Measurements from ENCODE around the gene PMEPA1.
A peak's percentile ranks its signal among the peaks of the same experiment; 100 is the strongest.
"Not testable (repeated sequence)": the region's sequence is repeated elsewhere in the genome, so short reads cannot be mapped to it uniquely, and the experiment has no call there.

PMEPA1 gene

DNA sequence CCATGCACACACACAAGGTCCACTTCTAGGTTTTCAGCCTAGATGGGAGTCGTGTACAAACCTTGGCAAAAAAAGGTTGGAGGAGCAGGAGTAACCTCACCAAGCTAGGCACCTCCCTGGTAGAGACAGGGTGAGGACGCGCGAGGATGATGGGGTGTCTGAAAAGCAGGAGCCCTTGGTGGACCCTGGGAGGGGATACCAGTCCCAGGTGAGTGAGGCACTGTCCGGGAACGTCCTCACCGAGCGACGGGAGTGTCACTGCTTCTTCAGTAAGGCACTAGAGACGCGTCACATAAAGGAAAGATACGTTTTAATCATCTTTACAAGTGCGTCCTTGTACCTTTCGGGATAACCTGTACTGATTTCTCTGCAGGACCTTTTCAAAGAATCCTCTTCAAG, 60.2 kb downstream of the PMEPA1 start:
- DNase-seq (ENCODE audit: low spot score): no peak

DNA sequence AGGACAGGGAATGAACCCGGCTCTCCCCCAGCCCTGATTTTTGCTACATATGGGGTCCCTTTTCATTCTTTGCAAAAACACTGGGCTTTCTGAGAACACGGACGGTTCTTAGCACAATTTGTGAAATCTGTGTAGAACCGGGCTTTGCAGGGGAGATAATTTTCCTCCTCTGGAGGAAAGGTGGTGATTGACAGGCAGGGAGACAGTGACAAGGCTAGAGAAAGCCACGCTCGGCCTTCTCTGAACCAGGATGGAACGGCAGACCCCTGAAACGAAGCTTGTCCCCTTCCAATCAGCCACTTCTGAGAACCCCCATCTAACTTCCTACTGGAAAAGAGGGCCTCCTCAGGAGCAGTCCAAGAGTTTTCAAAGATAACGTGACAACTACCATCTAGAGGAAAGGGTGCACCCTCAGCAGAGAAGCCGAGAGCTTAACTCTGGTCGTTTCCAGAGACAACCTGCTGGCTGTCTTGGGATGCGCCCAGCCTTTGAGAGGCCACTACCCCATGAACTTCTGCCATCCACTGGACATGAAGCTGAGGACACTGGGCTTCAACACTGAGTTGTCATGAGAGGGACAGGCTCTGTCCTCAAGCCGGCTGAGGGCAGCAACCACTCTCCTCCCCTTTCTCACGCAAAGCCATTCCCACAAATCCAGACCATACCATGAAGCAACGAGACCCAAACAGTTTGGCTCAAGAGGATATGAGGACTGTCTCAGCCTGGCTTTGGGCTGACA, 60.8 kb downstream of the PMEPA1 start:
- no peak for DNase-seq (ENCODE audit: low spot score)

DNA sequence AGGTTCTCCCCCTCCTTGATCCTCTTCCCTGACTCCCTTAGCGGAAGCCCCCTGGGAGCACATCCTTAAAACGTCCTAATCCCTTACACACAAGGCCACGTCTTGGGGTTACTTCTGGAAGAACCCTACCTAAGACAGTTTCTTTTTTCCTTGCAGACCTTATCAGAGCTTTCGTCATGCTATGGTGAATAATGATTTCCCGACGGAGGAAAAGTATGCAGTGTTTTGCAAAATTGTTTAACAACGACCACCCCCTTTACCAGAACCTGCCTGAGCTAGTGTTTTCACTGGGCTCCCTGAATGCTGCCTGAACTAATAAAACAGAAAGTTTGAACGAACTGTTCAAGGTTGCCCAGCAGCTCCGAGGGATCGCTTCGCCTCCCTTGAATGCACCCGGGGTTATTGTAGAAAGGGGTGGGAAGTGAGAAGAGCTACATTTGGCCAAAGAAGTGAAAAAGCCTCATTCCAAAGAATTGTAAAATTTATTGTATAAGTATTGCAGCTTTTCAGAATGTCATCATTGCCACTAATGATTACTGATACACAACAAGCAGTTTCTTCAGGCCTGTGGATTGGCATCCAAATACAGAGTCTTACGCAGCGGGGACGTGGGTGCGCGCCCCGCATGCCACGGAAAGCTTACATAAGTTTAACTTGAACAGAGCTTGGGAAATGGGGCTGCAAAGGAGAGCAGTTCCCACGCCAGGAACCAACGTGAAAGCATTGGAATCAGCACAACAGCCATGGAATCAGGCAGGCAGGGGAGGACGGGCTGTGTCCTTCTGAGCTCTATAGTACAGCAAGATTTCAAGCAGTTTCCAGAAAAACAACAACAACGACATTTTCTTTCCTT, 61.7 kb downstream of the PMEPA1 start:
- no peak for DNase-seq (ENCODE audit: low spot score)

DNA sequence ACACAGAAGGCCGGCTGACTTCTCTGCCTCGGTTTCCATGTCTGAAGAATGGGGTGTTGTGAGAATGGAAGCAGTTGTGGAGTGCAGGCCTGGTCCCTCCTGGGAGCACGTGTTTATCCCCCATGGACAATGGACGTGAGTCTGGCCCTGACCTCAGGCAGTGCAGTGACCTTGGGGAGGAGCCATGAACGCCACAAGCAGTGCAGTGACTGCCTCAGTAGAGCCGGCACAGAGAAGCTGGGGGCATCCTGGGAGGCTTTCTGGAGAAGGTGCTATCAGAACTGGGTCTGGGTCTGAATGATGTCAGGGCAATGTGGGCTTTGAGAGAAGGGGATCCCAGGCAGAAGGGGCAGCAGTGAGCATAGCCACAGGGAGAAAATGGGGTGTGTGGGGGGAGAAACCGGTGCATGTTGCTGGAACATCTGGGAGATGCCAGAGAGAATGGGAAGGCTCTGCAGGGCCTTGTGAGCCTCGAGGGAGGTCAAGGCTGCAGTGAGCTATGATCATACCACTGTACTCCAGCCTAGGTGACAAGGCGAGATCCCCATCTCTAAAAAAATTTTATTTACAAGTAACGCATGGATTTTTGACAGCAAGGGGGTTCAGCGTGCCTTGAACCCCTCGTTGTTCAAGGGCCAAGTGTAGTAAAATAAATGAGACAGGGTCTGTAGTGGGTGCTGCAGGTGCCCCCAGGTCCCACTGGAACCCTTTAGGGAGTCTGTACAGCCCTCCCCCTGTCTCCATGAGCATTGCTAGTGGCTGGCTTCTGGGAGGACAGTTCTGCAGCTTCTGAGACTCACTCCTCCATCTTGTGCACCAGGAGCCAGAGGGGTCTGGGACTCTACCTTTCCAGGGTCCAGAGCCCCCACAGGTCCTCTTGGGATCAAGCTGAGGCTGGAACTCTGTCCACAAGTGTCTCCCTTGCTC, 62.5 kb downstream of the PMEPA1 start:
- no peak for DNase-seq (ENCODE audit: low spot score)

DNA sequence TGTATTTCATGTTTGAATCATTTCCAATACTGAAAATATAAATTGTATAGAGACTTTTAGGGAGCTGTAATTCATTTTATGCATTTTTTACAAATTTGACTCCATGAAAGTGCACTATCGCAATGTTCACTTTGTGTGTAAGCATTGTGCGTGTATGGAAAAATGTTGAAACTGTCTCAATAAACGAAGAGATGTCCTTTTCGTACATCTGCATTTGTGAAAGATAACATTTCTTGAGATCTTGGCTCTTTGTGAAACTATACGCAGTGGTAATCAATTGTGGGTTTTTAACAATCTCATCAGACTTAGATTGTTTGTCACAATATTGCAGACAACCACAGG, 70.9 kb downstream of the PMEPA1 start:
- no peak for DNase-seq (ENCODE audit: low spot score)

DNA sequence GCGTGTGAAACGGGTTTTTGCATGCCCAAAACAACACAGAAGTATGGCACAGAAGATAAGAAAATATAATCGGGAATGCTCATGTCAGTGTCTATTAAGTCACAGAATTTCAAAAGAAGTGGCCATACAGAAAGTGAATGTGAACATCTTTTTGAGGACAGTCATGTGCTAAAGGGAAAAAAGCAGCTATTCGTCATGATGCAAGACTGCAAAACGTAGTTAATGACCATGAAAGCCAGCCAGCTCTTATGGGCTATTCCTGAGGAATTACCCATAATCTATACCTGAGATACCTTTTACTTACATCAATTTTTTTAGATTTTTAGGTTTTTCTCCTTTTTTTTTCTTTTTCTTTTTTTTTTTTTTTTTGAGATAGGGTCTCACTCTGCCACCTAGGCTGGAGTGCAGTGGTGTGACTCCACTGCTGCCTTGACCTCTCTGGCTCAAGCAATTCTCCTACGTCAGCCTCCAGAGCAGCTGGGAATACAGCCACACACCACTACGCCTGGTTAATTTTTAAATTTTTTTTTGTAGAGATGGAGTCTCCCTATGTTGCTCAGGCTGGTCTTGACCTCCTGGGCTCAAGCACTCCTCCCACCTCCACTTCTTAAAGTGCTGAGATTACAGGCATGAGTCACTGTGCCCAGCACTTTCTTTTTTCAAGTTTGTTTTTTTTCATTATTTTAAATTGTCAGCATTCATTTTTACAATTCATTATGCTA, 71.5 kb downstream of the PMEPA1 start:
- DNase-seq (ENCODE audit: low spot score): no peak

DNA sequence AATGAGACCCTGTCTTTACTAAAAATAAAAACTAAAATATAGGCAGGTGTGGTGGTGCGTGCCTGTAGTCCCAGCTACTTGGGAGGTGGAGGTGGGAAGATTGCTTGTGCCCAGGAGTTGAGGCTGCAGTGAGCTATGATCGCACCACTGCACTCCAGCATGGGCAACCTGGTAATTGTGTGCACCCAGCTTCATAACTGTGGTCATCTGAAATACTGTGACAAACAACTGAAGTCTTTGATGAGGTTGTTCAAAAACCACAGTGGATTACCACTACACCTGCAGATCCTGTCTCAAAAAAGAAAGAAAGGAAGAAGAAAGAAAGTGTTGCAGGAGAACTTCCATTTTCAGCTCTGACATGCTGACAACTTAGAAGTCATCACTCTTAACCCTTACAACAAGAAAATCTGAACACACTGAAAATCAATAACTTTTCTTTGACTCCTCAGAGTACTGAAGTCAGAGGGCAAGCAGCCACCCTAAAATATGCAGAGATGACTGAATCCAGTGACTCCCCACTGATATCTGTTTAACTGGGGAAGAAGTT, 75.8 kb downstream of the PMEPA1 start:
- peak; percentile 45 for DNase-seq (ENCODE audit: low spot score)

DNA sequence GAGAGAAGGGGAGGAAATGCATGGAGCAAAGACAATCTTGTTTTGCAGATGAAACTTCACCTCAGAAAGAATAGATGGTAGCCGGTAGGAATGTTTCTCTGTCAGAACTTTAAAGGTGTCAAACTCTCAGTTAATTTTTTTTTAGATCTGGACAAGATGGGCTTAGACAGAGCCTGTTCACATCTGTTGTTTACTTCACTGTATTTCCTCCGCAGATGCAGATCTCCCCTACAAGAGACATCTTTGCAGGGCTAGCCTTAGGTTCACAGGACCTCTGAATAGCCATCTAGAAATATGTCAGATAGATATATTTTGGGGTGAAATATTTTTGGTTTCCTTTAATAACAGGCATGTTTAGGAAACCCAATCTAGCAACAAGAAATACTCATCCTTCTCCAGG, 77.5 kb downstream of the PMEPA1 start:
- no peak for DNase-seq (ENCODE audit: low spot score)

DNA sequence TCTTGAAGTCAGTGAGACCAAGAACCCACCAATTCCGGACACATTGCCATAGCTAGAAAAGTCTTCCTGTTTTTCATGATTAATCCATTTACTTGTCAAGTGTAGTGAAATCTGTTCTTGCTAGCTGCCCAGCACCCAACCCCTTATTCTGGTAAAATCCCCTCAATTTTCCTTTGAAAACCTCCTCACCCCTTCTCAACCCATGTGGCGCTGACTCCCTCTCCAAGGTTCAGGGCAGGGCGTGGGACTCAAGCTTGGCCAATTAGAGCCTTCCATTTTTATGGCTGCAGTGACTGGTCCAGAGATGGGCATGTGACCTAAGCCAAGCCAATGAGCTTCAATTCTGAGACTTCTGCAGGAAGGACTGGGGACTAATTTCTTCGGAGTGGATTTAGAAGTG, 79.8 kb downstream of the PMEPA1 start:
- peak; percentile 34 for DNase-seq (ENCODE audit: low spot score)

DNA sequence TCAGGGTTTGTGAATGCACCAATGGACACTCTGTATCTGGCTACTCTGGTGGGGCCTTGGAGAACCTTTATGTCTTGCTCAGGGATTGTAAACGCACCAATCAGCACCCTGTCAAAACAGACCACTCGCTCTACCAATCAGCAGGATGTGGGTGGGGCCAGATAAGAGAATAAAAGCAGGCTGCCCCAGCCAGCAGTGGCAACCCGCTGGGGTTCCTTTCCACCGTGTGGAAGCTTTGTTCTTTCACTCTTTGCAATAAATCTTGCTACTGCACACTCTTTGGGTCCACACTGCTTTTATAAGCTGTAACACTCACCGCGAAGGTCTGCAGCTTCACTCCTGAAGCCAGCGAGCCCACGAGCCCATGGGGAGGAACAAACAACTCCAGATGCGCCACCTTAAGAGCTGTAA, 80.3 kb downstream of the PMEPA1 start:
- DNase-seq (ENCODE audit: low spot score): peak; percentile 27

DNA sequence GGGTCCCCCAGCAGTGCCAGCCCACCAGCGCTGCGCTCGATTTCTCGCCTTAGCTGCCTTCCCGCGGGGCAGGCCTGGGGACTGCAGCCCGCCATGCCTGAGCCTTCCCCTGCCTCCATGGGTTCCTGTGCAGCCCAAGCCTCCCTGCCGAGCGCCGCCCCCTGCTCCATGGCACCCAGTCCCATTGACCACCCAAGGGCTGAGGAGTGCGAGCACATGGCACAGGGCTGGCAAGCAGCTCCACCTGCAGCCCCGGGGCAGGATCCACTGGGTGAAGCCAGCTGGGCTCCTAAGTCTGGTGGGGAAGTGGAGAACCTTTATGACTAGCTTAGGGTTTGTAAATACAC, 80.9 kb downstream of the PMEPA1 start:
- DNase-seq (ENCODE audit: low spot score): not testable (repeated sequence)

DNA sequence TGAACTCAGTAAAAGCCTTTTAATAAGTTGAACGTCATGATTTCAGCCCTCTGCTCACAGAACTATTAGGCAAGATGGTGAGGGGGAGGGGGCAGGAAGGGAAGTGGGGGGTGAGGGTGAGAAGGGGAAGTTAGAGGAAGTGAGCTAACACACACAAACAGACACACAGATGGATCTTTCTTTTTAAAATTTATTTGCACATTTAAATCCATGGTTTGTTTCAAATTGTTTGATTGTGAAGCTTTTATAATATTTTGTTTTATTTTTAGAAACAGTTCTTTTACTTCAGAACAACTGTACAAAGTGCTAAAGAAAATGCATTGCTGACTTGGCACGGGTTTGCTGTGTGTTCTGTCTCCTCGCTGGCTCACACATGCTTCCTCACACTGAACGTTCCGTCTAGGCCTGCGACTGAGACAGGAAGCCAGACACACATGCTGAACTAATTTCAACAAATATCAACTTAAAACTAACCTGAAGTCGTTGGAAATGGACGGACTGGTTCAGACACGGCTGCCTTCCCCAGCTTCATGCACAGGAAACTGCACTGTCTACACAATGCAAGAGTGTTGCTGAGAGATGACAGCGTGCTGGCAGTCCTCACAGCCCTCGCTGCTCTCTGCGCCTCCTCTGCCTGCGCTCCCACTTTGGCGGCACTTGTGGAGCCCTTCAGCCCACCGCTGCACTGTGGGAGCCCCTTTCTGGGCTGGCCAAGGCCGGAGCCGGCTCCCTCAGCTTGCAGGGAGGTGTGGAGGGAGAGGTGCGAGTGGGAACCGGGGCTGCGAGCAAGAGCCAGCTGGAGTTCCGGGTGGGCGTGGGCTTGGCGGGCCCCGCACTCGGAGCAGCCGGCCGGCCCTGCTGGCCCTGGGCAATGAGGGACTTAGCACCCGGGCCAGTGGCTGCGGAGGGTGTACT, 81.5 kb downstream of the PMEPA1 start:
- DNase-seq (ENCODE audit: low spot score): peak; percentile 81

DNA sequence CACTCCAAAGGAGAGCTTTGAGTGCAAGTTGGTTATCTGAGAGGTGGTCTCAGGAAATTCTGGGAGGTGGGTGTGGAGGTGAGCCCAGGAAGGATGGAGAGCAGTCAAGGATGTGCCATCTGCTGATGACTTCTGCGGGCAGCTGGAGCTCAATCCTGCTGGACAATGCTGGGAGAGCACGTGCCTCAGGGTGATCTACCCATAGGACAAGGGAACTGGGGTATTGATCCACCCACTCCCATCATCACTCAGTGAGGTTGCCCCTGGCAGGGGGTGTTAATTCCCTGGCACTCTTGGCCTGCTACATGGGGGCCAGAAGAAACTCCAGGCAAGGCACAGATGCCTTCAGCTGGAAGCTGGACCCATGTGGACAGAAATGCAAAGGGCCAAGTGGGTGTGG, 82.5 kb downstream of the PMEPA1 start:
- no peak for DNase-seq (ENCODE audit: low spot score)

DNA sequence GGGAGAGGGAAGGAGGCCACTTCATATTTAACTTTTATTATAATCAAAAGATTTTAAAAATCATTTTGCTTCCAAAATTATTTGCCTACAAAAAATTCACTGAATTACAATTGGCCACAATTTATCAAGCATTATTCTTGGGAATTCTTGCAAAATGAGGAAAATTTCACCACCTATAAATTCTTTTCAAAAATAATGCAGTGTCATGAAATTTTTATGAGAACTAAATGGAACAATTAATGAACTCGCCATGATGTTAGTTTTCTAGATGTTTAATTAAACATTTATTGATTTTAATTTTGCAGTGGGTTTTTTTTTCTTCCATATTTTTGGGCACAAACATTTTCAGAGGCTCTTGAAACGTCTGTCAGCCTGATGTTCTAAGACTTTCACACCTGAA, 83.8 kb downstream of the PMEPA1 start:
- DNase-seq (ENCODE audit: low spot score): no peak

DNA sequence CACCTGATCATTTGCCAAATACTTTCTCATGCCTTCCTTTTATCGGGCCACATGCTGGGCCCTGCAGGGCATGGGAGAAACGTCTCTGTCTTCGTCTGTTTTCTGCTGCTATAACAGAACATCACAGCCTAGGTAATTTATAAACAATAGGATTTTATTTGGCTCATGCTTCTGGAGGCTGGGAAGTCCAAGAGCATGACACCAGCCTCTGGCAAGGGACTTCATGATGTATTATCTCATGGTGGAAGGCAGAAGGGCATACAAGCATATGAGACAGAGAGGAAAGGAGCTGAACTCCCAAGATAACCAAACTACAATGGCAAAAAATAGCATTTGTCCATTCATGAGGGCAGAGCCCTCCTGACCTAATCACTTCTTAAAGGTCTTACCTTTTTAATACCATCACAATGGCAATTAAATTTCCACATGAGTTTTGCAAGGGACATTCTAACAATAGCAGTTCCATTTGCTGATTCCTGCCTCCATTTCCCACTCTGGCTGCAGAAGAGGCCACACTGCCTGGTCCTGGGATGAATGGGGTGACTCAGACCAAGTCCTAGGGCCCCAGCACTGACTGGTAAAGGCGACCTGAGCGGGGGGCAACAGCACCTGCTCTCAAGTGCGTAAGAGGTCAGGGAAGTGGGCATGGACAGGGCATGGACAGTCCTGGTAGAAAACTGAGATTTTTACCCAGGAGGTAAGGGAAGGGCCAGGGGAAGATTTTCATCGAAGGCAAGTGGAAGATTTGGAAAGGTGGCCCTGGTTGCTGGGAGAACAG, 84.4 kb downstream of the PMEPA1 start:
- no peak for DNase-seq (ENCODE audit: low spot score)

DNA sequence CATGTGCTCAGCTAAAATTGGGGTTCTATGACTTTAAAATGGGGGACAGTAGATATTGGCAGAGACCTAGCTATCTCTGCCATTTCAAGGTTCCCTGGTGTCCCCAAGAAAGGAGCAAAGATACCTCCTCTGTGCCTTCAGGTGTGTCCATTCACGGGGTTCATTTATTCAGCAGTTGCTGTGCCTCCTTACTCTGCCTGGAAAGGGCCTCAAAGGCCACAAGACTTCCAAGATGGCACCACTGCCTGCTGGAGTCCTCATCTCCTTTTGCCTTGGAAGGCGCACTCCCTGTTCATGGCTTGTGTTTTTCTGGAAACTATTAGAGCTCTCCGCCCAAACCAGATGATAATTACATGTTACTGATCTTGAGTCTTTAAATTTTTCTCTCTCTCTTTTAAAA, 85.7 kb downstream of the PMEPA1 start:
- no peak for DNase-seq (ENCODE audit: low spot score)

DNA sequence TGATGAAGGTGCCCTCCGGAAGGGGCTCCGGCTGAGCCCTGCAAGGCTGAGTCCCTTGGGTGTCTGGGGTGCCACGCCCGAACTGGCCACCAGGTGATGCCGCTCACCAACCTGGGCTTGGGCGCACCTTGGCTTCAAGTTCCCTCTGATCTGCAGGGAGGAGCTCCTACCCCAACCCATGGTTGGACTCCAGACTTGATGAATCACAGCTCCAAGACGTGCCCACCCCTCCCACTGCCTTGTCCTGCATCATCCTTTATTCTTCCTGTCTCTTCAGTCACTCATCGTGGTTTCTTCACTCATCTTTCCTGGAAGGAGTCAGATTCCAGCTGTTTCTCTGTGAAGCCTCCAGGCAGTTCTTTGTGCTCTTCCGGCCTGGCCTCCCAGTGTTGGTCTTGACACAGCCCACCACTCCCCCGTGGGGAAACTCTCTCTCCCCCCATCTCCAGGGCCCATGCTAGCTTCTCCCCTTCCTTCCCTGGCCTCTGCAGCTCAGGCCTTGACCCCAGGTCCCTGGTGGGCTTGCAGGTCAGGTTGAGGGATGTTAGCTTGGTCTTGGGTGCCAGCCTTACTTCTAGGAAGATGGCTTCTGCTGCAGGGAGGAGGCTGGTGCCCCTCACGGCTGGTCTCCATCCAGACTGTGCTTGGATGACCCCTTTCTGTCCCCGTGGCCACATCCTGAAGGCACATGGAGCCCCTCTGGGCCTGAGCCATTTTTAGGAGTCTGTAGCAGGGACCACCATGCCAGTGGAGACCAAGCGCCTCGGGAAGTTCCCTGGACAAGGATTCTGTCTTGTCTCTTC, 87.0 kb downstream of the PMEPA1 start:
- DNase-seq (ENCODE audit: low spot score): peak; percentile 72

DNA sequence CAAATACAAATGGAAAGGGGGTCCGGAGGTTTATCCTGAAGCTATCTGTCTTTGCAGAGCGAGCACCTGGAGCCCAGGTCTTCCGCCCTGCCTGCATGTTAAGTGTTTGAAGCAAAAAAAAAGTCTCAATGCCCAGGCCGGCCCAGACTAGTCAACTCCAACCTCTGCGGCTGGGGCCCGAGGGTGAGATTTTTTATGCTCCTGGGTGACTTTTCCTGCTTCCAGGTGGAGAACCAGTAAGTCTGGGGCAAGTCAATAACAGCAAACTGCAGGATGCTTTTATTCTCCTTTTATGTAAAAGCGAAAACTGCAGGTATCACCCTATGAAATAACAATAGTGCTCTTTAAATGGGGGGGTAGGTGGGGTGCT, 87.6 kb downstream of the PMEPA1 start:
- no peak for DNase-seq (ENCODE audit: low spot score)
